ENCODE results near the gene PIK3R4. TPM values are rescaled to one million over a fixed set of nuclear protein-coding genes. Genes with fewer than 3 reads are reported as not detected.

Gene PIK3R4
- total RNA-seq, 4 donors from 2014 or later: 15.4 to 27.3 (median 24.0) TPM

- DNase-seq: no peak
- Histone ChIP-seq H3K27me3 (no peaks in the 10 kb centered on the region), H3K36me3 (peaks cover 0 to 80% (median 14%) of the 10 kb centered on the region in 3 donors), H3K4me3 (no peak overlapping the region), H3K27ac (no peak overlapping the region), H3K4me1 (no peaks in the 10 kb centered on the region), H3K9me3 (no peaks in the 10 kb centered on the region)
- TF ChIP-seq POLR2A (IDR thresholded peaks at IDR 0.05) (no peak), CTCF (IDR thresholded peaks at IDR 0.05) (no peak)
- intact Hi-C loops (cut with DNase I): no loop called here
- 75 to 91% methylated on average over 1 of the region's 1 CpG for WGBS, 2 donors
Measured at GRCh38 chr3:130686833-130687232, 59.8 kb downstream of the PIK3R4 start.

DNA sequence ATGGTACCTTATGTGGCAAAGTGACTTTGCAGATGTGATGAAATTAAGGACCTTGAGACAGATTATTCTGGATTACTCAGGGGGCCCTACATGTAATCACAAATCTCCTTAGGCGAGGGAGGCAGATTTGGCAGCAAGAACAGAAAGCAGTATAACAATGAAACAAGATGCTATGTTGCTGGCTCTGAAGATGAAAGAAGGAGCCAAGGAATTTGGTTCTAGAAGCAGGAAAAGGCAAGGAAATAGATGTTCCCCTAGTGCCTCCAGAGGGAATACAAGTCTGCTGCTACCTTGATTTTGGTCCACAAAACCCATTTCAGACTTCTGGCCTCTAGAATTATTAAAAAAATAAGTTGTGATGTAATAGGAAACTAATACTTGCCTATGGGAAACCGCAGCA lies 64.5 kb downstream of the PIK3R4 start:
- no peaks in the 10 kb centered on the region for H3K4me1 ChIP-seq

DNA sequence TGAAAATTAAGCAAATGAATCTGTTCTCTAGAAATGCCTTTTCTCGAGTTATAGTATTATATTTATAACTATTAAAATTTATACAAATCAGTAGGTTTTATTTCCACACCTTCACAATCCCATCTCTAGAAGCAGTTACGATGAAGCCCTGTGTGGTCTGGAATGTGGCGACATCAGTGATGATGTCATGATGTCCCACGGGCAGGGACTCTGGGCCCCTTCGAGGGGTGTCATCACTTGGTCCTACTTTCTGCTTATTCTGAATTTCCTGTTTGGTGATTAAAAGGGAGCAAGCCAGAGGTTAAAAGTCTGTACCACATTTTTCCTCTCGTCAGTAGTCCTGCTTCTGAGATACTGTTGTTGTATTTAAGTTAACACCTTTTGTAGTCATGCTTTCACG lies 67.4 kb downstream of the PIK3R4 start:
- Histone ChIP-seq H3K4me1 (no peaks in the 10 kb centered on the region), H3K4me3 (no peak overlapping the region), H3K36me3 (peaks cover 0 to 78% (median 17%) of the 10 kb centered on the region in 3 donors), H3K27me3 (no peaks in the 10 kb centered on the region), H3K27ac (no peak overlapping the region), H3K9me3 (no peaks in the 10 kb centered on the region)
- WGBS, 2 donors: 90 to 91% methylated on average over 7 of the region's 7 CpGs
- intact Hi-C loops (cut with DNase I): no loop called here
- DNase-seq: no peak
- TF ChIP-seq POLR2A (IDR thresholded peaks at IDR 0.05) (no peak), CTCF (IDR thresholded peaks at IDR 0.05) (no peak)

More for the DNA sequence above, 64.5 kb downstream of the PIK3R4 start:
- H3K9me3 ChIP-seq: no peaks in the 10 kb centered on the region
- H3K27ac ChIP-seq: no peak overlapping the region
- no peaks in the 10 kb centered on the region for H3K27me3 ChIP-seq
- peaks cover 0 to 79% (median 17%) of the 10 kb centered on the region in 3 donors for H3K36me3 ChIP-seq
- no peak for DNase-seq
- intact Hi-C loops (cut with DNase I): no loop called here
- no peak overlapping the region for H3K4me3 ChIP-seq
- 79 to 81% methylated on average over 2 of the region's 2 CpGs for WGBS, 2 donors
- TF ChIP-seq CTCF (IDR thresholded peaks at IDR 0.05) (no peak), POLR2A (IDR thresholded peaks at IDR 0.05) (no peak)

- Histone ChIP-seq H3K4me1 (no peaks in the 10 kb centered on the region), H3K27me3 (no peaks in the 10 kb centered on the region), H3K27ac (no peak overlapping the region), H3K4me3 (no peak overlapping the region), H3K9me3 (no peaks in the 10 kb centered on the region), H3K36me3 (peaks cover 0 to 67% (median 9%) of the 10 kb centered on the region in 3 donors)
- DNase-seq: no peak
- TF ChIP-seq POLR2A (IDR thresholded peaks at IDR 0.05) (no peak), CTCF (IDR thresholded peaks at IDR 0.05) (no peak)
- intact Hi-C loops (cut with DNase I): no loop called here
- 81 to 91% methylated on average over 1 of the region's 1 CpG for WGBS, 2 donors
Measured at GRCh38 chr3:130677343-130677742, 69.3 kb downstream of the PIK3R4 start.

DNA sequence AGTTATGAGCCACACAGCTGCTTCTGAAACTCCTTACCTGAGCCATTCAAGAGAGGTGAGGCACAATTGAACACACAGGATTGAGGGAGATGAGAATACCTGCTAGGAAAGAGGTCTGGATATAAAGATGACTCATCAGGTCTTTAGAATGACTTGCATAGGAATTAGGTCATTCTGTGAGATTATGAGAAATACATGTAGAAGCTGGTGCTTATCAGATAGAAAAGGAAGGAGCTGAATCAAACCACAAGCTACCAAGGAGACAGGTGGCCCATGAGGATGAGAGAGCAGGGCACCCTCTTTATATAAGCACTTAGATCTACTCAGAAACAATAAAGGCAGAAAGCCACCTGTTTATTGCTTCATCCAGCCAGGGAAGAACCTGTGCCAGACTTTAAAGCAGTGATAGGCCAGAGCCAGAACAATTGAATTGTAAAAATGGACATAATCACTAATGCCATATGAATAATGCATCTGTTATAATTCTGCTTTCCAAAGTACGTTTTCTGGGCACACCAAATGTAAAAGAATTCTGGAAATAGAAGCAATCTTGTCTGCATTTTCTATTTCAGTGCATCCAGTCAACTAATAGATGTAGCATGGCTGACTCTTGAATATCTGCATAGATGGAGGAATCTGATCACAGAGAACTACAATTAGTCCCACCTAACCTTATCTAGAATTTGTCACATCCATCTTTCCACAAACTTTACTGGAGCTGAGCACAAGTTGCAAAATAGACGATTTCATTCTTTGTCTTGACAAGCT lies 74.9 kb downstream of the PIK3R4 start:
- no peak overlapping the region for H3K4me3 ChIP-seq
- no peak overlapping the region for H3K27ac ChIP-seq
- no peaks in the 10 kb centered on the region for H3K9me3 ChIP-seq
- peaks cover 0 to 46% (median 0%) of the 10 kb centered on the region in 3 donors for H3K36me3 ChIP-seq
- TF ChIP-seq CTCF (IDR thresholded peaks at IDR 0.05) (no peak), POLR2A (IDR thresholded peaks at IDR 0.05) (no peak)
- no peaks in the 10 kb centered on the region for H3K4me1 ChIP-seq
- DNase-seq: no peak
- WGBS, 2 donors: 68 to 76% methylated on average over 2 of the region's 2 CpGs
- intact Hi-C loops (cut with DNase I): no loop called here
- no peaks in the 10 kb centered on the region for H3K27me3 ChIP-seq
